ENCODE measurements around the gene CHRNA10. TPM values are rescaled to one million over a fixed set of nuclear protein-coding genes. Genes with fewer than 3 reads are reported as not detected.

The CHRNA10 gene
- total and polyA plus RNA-seq, 11 donors = 0.30 to 0.80 (median 0.47) TPM; not detected in 1

DNA sequence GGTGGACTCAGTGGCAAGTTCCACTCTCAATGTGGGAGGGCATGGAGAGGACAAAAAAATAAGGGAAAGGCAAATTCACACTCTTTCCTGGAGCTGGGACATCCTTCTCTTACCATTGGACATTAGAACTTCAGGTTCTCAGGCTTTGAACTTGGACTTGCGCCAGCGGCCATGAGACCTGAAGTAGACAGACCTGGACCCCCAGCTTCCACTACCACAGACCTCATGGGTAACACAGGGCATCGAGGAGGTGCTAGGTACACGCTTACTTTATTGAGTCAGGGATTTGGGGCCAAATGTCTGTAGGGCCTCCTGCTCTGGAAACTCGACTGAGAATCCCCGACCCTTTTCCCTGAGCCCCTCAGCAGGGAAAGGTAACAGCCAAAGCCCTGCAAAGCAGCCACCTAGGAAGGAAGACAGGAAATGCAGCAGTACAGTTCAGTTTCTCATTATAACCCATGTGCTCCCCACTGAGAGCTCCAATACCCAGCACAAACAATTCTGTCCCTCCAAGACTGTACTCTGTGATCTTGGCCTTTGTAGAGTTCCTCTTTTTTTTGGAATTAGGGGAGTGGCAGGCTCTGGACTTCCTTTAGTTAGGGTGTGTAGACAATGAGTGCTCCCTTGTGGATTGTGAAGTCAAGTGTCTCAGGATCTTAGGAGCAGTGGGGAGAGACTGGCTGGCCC is 5.7 kb downstream of the CHRNA10 start:
- Histone ChIP-seq H3K4me1 (peaks cover 0 to 13% (median 4%) of the 10 kb centered on the region in 12 donors), H3K27ac (no peak overlapping the region), H3K4me3 (no peak overlapping the region), H3K36me3 (peaks cover 0 to 62% (median 18%) of the 10 kb centered on the region in 9 donors), H3K9me3 (no peaks in the 10 kb centered on the region), H3K27me3 (no peaks in the 10 kb centered on the region)
- ATAC-seq (peak in 1 of 4 donors; percentile 8), DNase-seq (no peak)
- intact Hi-C loops (cut with DNase I) = no loop called here
- TF ChIP-seq, protein P1, sequence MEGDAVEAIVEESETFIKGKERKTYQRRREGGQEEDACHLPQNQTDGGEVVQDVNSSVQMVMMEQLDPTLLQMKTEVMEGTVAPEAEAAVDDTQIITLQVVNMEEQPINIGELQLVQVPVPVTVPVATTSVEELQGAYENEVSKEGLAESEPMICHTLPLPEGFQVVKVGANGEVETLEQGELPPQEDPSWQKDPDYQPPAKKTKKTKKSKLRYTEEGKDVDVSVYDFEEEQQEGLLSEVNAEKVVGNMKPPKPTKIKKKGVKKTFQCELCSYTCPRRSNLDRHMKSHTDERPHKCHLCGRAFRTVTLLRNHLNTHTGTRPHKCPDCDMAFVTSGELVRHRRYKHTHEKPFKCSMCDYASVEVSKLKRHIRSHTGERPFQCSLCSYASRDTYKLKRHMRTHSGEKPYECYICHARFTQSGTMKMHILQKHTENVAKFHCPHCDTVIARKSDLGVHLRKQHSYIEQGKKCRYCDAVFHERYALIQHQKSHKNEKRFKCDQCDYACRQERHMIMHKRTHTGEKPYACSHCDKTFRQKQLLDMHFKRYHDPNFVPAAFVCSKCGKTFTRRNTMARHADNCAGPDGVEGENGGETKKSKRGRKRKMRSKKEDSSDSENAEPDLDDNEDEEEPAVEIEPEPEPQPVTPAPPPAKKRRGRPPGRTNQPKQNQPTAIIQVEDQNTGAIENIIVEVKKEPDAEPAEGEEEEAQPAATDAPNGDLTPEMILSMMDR (IDR thresholded peaks at IDR 0.05) = no peak
- TF ChIP-seq POLR2A (IDR thresholded peaks at IDR 0.05) = no peak
- 93 to 96% (median 95%) methylated on average over 6 of the region's 6 CpGs for WGBS, 4 donors

DNA sequence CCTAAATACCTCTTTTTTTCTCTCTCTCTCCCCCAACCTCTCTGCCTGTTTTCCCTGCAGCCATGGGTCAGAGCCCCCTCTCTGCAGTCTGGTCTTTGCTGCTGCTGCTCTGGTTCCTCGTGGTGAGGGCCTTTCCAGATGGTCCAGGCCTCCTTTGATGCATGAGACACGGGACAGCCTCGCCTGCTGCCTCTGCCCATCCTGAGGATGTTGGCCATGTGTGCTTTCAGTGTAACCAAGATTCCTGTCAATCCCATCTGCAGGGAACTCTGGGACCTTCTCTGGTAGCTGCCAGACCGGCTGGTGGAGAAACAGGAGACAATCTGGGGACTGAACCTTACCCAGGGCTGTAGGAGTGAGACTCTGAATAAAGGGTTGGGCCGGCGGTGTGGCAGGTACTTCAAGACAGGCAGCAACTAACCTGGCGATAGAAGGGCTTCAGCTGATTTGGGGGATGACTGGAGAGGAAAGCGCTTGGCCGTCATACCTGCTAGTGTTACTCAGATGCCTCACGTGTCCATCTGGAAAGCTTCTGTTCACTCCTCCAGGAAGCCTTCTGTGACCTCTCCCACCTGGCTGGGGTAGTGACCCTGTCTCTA is 7.1 kb downstream of the CHRNA10 start:
- no peak overlapping the region for H3K27ac ChIP-seq
- H3K4me3 ChIP-seq = no peak overlapping the region
- TF ChIP-seq, protein P1 (IDR thresholded peaks at IDR 0.05) = no peak
- no peak for TF ChIP-seq POLR2A (IDR thresholded peaks at IDR 0.05)
- peaks cover 0 to 6% (median 0%) of the 10 kb centered on the region in 12 donors for H3K4me1 ChIP-seq
- no peaks in the 10 kb centered on the region for H3K27me3 ChIP-seq
- intact Hi-C loops (cut with DNase I) = no loop called here
- WGBS, 4 donors = 75 to 91% (median 86%) methylated on average over 4 to 10 of the region's 10 CpGs
- peaks cover 0 to 49% (median 13%) of the 10 kb centered on the region in 9 donors for H3K36me3 ChIP-seq
- no peaks in the 10 kb centered on the region for H3K9me3 ChIP-seq
- ATAC-seq (no peak), DNase-seq (no peak)

DNA sequence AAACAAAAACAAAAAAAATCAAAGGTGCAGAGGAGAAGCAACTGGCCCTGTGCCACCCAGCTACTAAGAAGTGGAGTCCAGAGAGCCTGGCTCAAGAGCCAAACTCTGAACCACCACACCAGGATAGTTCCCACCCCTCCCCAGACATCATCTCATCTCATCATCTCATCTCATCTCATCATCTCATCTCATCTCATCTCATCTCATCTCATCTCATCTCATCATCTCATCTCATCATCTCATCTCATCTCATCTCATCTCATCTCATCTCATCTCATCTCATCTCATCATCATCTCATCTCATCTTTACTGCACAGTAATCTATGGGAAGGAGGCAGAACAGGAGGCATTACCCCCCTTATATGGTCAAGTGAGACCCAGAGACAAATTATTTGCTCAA is 8.3 kb downstream of the CHRNA10 start:
- ATAC-seq = no peak

DNA sequence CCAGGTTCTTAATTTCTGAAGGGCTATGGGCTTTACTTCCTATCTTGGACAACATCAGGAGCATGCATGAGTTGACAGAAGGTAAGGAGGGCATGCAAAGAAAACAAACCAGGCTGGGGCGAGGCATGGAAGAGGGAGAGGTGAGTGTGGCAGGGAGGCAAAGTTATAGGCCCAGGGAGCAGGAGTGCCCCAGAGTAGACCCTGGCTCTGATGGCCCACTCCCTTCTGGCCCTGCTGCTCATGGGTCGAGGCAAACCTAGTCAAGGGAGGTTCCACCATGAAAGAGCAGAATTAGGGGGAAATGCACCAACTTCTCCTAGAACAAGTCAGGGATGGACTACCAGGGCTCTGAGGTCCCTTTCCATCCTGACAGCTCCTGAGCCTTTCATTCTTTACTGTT is 10.2 kb downstream of the CHRNA10 start:
- Histone ChIP-seq H3K4me1 (peaks cover 0 to 5% (median 0%) of the 10 kb centered on the region in 12 donors), H3K27ac (no peak overlapping the region), H3K4me3 (no peak overlapping the region), H3K9me3 (no peaks in the 10 kb centered on the region), H3K27me3 (no peaks in the 10 kb centered on the region), H3K36me3 (peaks cover 0 to 18% (median 1%) of the 10 kb centered on the region in 9 donors)
- TF ChIP-seq, protein P1 (IDR thresholded peaks at IDR 0.05) = no peak
- no peak for TF ChIP-seq POLR2A (IDR thresholded peaks at IDR 0.05)
- intact Hi-C loops (cut with DNase I) = no loop called here
- ATAC-seq = no peak
- 83 to 94% (median 93%) methylated on average over 2 of the region's 2 CpGs for WGBS, 4 donors
- DNase-seq = no peak

More for the DNA sequence above, 8.3 kb downstream of the CHRNA10 start:
- Histone ChIP-seq H3K36me3 (peaks cover 0 to 36% (median 7%) of the 10 kb centered on the region in 9 donors), H3K4me3 (no peak overlapping the region), H3K9me3 (no peaks in the 10 kb centered on the region), H3K27me3 (no peaks in the 10 kb centered on the region), H3K27ac (no peak overlapping the region), H3K4me1 (peaks cover 0 to 6% (median 0%) of the 10 kb centered on the region in 12 donors)
- intact Hi-C loops (cut with DNase I) = no loop called here
- no peak for DNase-seq
- TF ChIP-seq POLR2A (IDR thresholded peaks at IDR 0.05) = no peak
- TF ChIP-seq, protein P1 (IDR thresholded peaks at IDR 0.05) = no peak
